Fibroblast of peridontal ligament (primary cell): ENCODE data around the gene GYS1.
A peak's percentile ranks its signal among the peaks of the same experiment; 100 is the strongest.

ENCODE experiments used
- DNase-seq: peaks from one replicate; pipeline ENCODE4 v3.0.0-alpha.2; 2010; ENCODE audit errors: extremely low read depth

Gene GYS1

DNA sequence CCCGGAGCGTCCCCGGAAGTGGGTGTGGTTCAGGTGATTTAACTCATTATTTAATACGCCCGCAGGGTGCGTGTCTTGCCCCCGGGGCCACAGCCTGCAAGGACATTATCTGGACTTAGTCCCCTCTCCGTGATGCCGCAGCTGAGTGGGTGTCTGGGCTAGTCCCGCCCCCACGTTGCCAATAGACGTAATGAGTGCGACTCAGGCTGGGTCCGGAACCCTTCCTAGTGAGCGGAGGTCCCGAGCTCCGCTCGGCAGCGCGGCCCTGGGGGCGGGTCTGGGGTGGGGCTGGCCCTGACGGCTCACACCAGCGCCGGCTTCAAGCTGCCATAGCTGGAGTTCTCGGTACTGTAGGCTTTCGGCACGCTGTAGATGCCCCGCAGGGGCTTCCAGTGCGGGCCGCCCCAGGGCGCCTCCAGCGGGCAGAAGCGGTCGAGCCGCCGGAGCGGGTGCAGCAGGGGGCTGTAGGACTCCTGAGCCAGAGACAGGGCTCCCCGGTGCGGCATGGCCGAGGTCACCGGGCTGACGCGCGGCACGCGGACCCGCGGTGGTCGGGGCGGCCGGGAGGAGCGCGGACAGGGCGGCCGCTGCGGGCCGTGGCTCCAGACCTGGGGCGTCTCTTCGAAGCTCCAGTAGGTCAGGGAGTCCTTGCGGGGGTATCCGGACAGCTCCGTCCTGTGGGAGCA, 24.7 kb upstream of the GYS1 start:
- peak; percentile 34 for DNase-seq

DNA sequence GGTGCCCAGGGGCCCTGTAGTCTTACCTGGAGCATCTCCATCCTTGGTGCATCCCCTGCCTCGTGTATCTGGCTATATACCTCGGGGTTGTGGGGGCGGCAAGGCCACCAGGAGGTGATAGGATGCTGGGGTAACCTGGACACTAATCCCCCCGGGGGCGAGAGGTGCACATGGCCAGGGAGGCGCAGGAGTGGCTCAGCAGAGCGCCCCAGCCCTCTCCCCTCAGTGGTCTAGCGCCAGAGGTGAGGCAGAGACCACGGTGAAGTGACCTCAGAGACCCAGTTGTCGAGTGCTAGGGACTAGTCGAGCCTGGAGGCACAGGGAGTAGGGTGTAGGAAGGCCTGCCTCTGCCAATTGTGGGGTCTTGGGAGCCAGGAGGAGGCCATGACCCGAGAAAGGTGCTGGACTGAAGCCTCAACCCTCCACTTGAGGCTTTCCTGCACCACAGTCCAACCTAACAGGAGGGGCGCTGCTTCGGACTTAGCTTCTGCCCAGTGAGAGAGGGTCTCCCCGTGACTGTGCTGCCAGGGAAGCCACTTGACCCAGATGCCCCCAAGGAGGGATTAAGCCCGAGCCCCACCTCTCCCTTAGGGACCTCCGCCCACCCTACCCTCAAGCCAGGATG, 24.0 kb upstream of the GYS1 start, which contains the start of gene LHB:
LHB (minus strand) TSS at position 51 of the 625 bp plus-strand sequence; CDS start at position 41, 10 bp downstream.
- no peak for DNase-seq

GRCh38 chr19:49016067-49016839, 23.1 kb upstream of the GYS1 start:
- DNase-seq, result no peak

GRCh38 chr19:49014870-49015255, 21.8 kb upstream of the GYS1 start:
- no peak for DNase-seq

DNA sequence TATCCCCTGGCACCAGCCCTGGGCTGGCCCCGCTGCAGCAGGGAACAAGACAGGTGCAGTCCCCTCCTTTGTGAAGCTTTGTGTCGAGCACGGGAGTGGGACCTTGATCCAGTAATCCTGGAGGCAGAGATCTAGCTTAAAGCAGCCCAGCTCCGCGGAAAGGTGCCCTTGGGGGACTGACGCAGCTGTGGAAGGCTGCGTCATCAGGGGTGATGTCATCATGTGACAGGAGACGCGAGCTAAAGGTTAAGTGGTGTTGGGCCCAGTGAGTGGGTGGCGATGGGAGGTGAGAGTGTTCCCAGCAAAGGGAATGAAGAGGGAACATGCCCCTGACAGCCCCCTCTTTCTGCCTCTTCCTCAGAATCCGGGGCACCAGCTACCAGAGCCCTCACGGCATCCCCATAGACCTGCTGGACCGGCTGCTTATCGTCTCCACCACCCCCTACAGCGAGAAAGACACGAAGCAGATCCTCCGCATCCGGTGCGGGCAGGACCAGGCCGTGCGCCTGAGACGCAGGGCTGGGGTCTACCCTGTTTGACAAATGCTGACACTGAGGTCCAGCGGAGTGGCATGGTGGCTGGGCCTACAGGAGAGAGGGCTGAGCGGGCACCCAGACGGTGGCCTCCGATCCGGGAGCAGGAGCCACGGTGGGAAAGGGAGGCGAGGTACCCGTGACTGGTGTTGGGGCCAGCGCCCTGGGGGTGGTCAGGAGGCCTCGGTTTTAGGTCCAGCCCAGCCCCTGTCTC, 21.2 kb upstream of the GYS1 start:
- no peak for DNase-seq

DNA sequence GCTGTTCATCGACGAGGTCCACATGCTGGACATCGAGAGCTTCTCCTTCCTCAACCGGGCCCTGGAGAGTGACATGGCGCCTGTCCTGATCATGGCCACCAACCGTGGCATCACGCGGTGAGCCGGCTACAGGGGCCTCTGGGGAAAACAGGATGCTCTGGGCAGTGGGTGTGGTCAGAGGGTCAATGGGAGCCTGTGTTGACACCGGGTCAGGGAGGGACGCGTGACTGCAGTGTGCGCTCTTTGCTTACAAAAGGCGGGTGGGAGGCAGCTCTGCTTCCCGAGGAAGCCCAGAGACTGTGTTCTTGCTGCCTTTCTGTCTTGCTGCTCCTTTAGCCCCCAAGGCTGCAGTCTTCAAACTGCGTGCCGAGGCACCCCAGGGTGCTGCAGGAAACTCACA, 18.1 kb upstream of the GYS1 start:
- DNase-seq, result no peak

DNA sequence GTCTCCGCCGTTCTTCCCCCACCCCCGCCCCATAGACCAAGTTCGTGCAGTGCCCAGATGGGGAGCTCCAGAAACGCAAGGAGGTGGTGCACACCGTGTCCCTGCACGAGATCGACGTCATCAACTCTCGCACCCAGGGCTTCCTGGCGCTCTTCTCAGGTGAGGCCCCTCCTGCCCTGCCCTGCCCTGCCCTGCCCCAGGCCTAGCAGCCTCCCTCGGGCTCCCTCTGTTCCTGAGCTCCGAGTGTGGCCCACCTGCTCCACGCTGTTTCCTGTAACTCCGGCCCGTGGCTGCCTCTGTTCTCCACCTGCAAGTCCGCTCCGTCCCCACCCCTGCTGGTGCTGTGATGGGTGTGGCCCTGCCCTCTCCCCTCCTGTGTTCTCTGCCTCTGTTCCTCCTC, 17.3 kb upstream of the GYS1 start:
- DNase-seq, result no peak

DNA sequence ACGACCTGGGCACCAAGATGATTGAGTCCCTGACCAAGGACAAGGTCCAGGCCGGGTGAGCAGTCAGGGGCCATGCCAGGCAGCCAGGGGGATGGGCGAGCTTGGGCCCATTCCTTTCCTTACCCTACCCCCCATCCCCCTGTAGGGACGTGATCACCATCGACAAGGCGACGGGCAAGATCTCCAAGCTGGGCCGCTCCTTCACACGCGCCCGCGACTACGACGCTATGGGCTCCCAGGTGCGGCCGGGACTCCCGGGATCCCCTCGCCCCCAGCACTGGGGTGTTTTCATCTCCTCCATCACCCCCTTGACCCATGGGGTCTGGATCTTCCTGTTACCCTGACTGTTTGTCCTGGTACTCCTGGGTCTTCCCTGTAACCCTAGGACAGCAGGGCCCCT, 16.7 kb upstream of the GYS1 start:
- DNase-seq, result no peak

GRCh38 chr19:49006905-49007304, 13.8 kb upstream of the GYS1 start:
- DNase-seq, result no peak

DNA sequence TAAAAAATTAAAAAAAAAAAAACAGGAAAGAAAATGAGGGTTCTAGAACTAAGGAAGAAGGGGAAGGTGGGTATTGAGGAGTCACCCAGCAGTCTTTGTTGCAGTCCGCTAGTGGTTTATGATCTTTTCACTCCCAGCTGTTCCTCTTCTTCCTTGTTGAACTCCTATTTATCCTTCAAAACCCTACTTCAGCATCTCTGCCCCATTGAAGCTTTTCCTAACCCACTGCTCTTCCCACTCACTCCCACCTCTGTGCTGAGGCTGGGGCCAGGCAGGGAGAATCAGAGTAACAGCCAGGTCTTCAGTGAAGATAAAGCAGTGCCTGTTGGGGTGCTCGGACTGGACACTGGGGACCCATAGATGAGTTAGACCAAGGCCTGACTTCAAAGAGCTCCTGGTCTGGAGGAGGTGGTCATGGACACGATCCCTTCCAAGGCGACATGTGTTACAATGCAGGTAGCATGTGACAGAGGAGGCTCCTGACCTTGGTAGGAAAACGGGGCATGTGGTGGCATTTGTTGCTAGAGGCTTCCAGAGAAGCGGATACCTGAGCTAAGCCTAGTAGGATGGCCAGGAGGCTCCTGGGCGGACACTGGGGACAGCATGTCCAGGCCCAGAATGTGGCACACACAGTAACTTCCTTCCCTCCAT, 12.0 kb upstream of the GYS1 start:
- no peak for DNase-seq

- no peak for DNase-seq
Observed at GRCh38 chr19:49004133-49004532, 11.0 kb upstream of the GYS1 start.

DNA sequence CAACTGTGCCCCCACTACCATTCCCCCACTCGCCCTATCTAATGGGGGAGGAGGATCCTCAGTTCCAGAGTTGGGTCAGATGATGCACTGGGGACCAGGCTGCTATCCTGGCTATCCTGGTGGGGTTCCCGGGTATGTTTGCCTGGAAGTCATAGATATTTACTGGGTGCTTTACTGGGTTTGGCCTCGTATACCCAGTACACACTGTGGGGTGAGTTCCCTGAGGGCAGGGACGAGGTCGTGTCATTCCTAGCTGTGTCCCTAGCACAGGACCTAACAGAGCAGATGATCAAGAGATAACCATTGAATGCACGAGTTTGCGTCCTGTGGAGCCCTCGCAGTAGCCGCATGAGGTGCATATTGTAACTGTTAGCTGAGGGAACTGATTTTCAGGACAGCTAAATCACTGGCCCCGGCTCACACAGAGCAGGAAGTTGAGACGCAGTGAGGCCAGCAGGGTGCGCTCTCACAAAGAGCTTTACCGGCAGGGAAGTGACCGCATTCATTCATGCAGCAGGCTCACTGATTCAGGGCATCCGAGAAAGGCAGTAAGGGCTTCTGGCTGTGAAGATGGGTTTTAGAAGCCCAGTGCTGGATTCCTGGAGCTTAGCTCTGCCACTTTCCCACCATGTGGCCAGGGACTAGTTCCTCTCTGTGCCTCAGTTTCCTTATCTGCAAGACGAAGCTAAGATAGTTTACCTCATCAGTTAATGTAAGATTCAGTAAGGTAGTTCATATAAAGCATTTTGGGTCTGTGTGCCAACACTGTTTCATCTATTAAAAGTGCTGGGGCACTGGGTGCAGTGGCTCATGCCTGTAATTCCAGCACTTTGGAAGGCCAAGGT, 6.6 kb upstream of the GYS1 start:
- DNase-seq, result peak; percentile 64

DNA sequence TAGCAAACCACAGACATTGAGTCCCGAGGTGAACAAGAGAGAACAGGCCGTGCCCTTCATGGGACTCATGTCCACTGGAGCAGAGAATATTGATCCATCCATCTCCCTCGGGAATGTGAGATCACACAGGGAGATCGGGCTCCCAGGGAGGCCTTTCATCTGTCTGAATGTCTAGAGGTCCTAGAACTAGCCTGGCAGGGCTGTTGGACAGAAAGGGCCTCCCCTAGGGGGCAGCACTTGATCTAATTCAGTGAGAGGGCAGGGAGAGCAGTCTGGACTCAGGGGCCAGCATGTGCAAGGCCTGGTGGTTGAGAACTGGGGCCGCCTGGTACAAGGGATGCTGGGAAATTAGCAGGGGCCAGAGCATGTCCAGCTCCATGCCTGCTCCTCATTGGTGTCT, 4.9 kb upstream of the GYS1 start:
- DNase-seq, result peak; percentile 35

DNA sequence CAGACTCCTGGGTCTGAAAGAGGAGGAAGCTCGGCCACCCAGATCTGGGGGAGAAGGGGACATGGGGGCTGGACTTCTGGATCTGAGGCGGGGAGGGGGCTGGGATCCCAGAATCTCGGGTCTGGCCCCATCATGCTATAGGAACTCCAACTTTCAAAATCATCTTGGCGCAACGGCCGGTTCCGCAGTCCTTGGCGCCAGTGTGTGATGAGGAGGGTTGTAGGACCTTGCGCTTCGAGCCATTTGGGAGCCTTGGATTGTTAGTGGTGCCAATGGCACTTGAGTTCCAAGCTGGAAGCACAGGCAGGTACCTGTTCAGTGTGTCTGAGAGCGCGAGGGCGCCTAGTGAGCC, 902 bp upstream of the GYS1 start:
- DNase-seq, result no peak

DNA sequence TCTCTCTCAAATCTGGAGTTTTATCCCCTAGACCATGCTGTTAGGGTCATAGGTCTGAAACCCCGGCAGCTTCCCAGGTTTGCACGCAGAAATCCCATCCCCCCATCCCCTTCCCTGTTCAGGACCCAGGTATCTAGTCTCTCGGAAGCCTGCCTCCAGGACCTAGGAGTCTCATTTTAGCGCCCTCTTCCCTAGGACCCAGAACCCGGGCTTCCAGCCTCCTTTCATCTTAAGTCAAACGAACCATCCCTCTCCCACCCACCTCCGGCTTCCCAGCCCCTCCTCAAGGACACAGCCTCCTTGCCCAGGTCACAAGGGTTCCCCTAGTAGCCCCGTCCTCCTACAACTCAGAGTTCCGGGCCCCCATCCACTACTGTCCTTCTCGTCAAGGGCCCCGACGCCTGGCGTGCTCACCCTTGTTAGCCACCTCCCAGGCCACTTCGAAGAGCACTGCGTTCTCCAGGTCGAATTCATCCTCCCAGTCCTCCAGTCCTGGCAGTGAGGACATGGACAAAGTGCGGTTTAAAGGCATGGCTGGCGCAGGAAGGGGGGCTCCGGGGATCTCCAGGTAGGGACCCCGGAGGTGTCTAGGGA, 431 bp downstream of the GYS1 start:
- DNase-seq, result no peak

DNA sequence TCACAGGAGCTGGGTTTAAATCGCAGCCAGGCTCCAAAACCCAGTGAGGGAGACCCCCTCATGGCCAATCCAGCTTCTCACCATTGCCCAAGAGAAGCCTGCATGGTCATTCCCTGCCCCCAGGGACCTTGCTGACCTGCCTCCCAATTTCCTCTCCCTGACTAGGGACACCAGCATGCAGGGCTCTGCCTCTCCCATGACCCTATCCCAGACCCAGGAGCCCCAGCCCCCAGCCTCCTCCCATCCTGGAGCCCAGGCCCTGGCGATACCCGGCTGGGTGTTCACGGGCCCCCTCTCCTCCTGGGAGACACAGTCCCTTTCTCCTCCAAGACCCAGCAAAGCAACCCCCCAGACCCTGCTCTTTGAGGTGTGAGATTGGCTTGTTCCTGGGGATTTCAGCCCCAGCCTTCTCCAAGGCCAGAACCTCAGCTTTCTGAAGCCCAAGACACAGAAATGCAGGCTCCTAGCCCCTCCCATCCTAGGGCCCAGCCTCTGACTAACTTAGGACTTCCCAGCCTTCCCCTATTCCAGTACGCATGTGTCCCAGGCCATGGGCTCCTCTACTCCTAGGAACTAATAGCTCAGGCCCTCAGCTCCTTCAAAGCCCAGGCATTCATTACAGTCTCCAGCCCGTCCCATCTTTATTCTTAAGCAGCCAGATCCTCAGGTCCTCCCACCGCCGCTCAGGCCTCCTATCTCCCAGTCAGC, 1.1 kb downstream of the GYS1 start:
- peak; percentile 82 for DNase-seq

GRCh38 chr19:48991011-48991609, 2.0 kb downstream of the GYS1 start:
- DNase-seq, result no peak

DNA sequence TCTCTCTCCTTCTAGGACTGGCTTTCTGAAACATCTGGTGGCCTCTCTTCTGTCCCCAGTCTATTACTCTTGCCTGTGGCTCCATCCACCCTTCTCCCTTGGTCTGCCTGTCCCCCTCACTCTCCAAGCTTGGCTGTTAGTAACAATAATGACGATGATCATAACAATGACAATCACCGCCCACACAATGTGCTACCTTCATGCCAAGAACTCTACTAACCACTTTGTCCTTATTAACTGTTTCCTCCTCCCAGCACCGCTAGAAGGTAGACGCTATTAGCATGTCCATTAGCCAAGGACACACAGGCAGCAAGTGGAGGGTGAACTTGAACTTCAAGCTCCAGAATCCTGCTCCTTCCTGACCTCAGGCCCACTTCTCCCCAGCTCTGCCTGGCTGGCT, 2.7 kb downstream of the GYS1 start:
- no peak for DNase-seq

GRCh38 chr19:48989701-48990291, 3.3 kb downstream of the GYS1 start:
- no peak for DNase-seq
